Measurements from ENCODE around the gene KCNQ1.

DNA sequence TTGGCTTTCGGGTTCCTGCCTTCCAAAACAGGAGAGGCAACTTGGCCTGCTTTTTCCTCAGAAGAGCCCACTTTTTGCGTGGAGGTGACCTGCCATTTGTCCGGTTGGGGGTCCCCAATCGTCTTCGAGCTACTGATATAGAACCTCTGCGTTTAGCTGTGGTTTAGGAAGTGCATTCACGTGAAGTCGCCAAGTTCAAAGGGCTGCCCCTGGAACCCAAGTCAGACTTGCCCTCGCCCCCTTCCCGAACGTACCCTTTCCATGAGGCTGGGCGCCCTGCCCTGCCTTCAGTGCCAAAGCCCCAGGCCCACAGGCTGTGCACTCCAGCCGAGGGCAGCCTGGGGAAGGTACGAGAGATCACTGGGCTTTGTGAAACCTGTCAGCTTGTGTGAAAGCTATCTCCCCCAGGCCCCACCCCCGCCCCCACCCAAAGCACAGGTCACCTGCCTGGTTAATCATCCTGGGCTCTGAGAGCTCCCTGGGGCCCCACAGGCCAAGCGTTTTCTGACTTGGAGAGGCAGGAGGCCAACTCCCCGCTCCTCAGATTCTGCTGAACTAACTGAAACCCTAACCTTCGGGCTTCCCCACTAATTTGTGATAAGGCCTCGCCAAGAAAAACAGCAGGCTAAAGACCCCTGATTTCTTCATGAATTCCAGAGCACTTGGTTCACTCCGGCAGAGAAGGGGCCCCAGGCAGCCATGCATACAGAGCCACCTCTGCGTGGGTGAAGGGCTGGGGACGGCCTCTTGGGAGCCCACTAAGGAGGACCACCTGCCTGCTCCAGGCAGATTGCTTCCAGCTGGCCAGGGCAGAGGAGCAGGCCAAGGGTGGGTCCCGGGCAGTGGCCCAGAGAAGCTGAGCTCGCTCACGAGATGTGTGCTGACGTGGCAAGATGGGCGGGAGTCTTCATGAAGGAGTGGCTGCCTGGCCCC, 280.8 kb downstream of the KCNQ1 start:
- TF ChIP-seq, protein P1, sequence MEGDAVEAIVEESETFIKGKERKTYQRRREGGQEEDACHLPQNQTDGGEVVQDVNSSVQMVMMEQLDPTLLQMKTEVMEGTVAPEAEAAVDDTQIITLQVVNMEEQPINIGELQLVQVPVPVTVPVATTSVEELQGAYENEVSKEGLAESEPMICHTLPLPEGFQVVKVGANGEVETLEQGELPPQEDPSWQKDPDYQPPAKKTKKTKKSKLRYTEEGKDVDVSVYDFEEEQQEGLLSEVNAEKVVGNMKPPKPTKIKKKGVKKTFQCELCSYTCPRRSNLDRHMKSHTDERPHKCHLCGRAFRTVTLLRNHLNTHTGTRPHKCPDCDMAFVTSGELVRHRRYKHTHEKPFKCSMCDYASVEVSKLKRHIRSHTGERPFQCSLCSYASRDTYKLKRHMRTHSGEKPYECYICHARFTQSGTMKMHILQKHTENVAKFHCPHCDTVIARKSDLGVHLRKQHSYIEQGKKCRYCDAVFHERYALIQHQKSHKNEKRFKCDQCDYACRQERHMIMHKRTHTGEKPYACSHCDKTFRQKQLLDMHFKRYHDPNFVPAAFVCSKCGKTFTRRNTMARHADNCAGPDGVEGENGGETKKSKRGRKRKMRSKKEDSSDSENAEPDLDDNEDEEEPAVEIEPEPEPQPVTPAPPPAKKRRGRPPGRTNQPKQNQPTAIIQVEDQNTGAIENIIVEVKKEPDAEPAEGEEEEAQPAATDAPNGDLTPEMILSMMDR (IDR thresholded peaks at IDR 0.05) = no peak
- no peak for TF ChIP-seq IRF3 (IDR thresholded peaks at IDR 0.05; ENCODE audit: low read depth, low read length)

Measured in SK-N-SH (cell line).